Measurements from ENCODE around the gene INTS3. TPM values are rescaled to one million over a fixed set of nuclear protein-coding genes. Genes with fewer than 3 reads are reported as not detected.

Gene INTS3
- total and polyA plus RNA-seq, 2 donors (not counting 1 experiment from before 2014, with no cell fraction given) = 31.4 to 37.3 TPM

GRCh38 chr1:153748903-153749302 is 21.1 kb downstream of the INTS3 start:
- no peak overlapping the region for H2AFZ ChIP-seq (ENCODE audit: low read length)
- H3K27me3 ChIP-seq (ENCODE audit: control insufficient read depth, insufficient read depth, low read length) = no peaks in the 10 kb centered on the region
- H3K4me3 ChIP-seq (replicated peaks in 1 of 4; ENCODE audit: control extremely low read depth in 1 of 4, insufficient read depth in 1 of 4, low read depth in 3 of 4, low read length in 4 of 4) = no peak overlapping the region
- H3K4me2 ChIP-seq (ENCODE audit: extremely low read depth, insufficient read depth, low read length) = no peak overlapping the region
- TF ChIP-seq EZH2 (IDR thresholded peaks at IDR 0.05; ENCODE audit: low read length, missing control alignments) (no peak), CTCF (conservative IDR thresholded peaks at IDR 0.05 in 1 of 2, IDR thresholded peaks at IDR 0.05 in 1 of 2; ENCODE audit: low read depth in 1 of 2, low read length in 2 of 2) (no peak)
- no peaks in the 10 kb centered on the region for H3K79me2 ChIP-seq (ENCODE audit: control insufficient read depth, insufficient read depth, low read length)
- peak in 1 of 2 donors; percentile 49 for DNase-seq (ENCODE audit: low read depth in 2 of 2)
- H4K20me1 ChIP-seq (ENCODE audit: control insufficient read depth, extremely low read depth, insufficient read depth, low read length) = no peaks in the 10 kb centered on the region
- H3K9me3 ChIP-seq (ENCODE audit: control insufficient read depth, insufficient read depth, low read depth, low read length) = no peaks in the 10 kb centered on the region
- H3K27ac ChIP-seq (ENCODE audit: insufficient read depth, low read length) = no peak overlapping the region
- H3K9ac ChIP-seq (ENCODE audit: insufficient read depth, low read length) = no peak overlapping the region
- H3K4me1 ChIP-seq (ENCODE audit: control insufficient read depth, extremely low read depth, insufficient read depth, low read length) = no peaks in the 10 kb centered on the region
- H3K36me3 ChIP-seq (ENCODE audit: control insufficient read depth, insufficient read depth, low read length) = peaks cover 4% of the 10 kb centered on the region

DNA sequence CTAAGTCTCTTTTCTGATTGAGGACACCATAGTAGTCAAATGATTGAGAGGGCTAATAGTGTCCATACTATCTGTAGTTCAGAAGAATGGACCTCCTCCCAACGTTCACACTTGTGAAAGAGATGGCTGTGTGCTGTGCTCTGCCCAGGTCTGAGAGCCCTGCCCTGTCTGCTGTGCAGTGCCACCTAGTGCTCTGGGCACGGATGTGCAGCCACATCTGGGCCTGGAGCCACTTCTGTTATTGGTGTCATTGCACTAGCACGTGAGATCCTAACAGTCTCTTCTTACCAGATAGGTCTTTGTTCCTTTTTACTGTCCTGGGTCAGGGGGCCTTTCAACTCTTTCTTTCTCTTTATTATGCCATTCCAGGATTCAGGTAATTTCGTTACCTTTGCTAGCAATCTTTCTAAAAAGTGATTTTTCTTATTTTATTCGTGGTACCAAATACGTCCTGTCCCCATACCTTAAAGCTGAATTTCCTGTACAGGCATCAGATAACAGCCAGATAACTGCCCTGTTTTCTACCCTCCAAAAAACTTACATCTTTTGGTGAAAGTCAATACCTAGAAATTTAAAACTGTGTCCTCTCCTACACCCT is 21.7 kb downstream of the INTS3 start:
- Histone ChIP-seq H3K4me3 (replicated peaks in 1 of 4; ENCODE audit: control extremely low read depth in 1 of 4, insufficient read depth in 1 of 4, low read depth in 3 of 4, low read length in 4 of 4) (no peak overlapping the region), H4K20me1 (ENCODE audit: control insufficient read depth, extremely low read depth, insufficient read depth, low read length) (no peaks in the 10 kb centered on the region), H3K27ac (ENCODE audit: insufficient read depth, low read length) (no peak overlapping the region), H3K4me1 (ENCODE audit: control insufficient read depth, extremely low read depth, insufficient read depth, low read length) (no peaks in the 10 kb centered on the region), H3K4me2 (ENCODE audit: extremely low read depth, insufficient read depth, low read length) (no peak overlapping the region), H3K36me3 (ENCODE audit: control insufficient read depth, insufficient read depth, low read length) (peaks cover 9% of the 10 kb centered on the region), H2AFZ (ENCODE audit: low read length) (no peak overlapping the region), H3K79me2 (ENCODE audit: control insufficient read depth, insufficient read depth, low read length) (no peaks in the 10 kb centered on the region), H3K9ac (ENCODE audit: insufficient read depth, low read length) (no peak overlapping the region), H3K27me3 (ENCODE audit: control insufficient read depth, insufficient read depth, low read length) (no peaks in the 10 kb centered on the region), H3K9me3 (ENCODE audit: control insufficient read depth, insufficient read depth, low read depth, low read length) (no peaks in the 10 kb centered on the region)
- TF ChIP-seq CTCF (conservative IDR thresholded peaks at IDR 0.05 in 1 of 2, IDR thresholded peaks at IDR 0.05 in 1 of 2; ENCODE audit: low read depth in 1 of 2, low read length in 2 of 2) (peak; percentile 93 to 97), EZH2 (IDR thresholded peaks at IDR 0.05; ENCODE audit: low read length, missing control alignments) (no peak)
- peak; percentile 66 to 83 for DNase-seq (ENCODE audit: low read depth in 2 of 2)

- Histone ChIP-seq H3K9me3 (ENCODE audit: control insufficient read depth, insufficient read depth, low read depth, low read length) (no peaks in the 10 kb centered on the region), H3K79me2 (ENCODE audit: control insufficient read depth, insufficient read depth, low read length) (no peaks in the 10 kb centered on the region), H3K4me2 (ENCODE audit: extremely low read depth, insufficient read depth, low read length) (no peak overlapping the region), H3K27me3 (ENCODE audit: control insufficient read depth, insufficient read depth, low read length) (no peaks in the 10 kb centered on the region), H4K20me1 (ENCODE audit: control insufficient read depth, extremely low read depth, insufficient read depth, low read length) (no peaks in the 10 kb centered on the region), H3K9ac (ENCODE audit: insufficient read depth, low read length) (no peak overlapping the region), H3K27ac (ENCODE audit: insufficient read depth, low read length) (no peak overlapping the region), H2AFZ (ENCODE audit: low read length) (no peak overlapping the region), H3K4me1 (ENCODE audit: control insufficient read depth, extremely low read depth, insufficient read depth, low read length) (no peaks in the 10 kb centered on the region), H3K4me3 (replicated peaks in 1 of 4; ENCODE audit: control extremely low read depth in 1 of 4, insufficient read depth in 1 of 4, low read depth in 3 of 4, low read length in 4 of 4) (no peak overlapping the region), H3K36me3 (ENCODE audit: control insufficient read depth, insufficient read depth, low read length) (peaks cover 9% of the 10 kb centered on the region)
- no peak for DNase-seq (ENCODE audit: low read depth in 2 of 2)
- no peak for TF ChIP-seq CTCF (conservative IDR thresholded peaks at IDR 0.05 in 1 of 2, IDR thresholded peaks at IDR 0.05 in 1 of 2; ENCODE audit: low read depth in 1 of 2, low read length in 2 of 2)
- no peak for TF ChIP-seq EZH2 (IDR thresholded peaks at IDR 0.05; ENCODE audit: low read length, missing control alignments)
These were observed 22.5 kb downstream of the INTS3 start for GRCh38 chr1:153750026-153750995.
